Ovary (tissue), 3 donors: Measurements from ENCODE around the gene CYFIP1.

Source experiments
- CTCF ChIP-seq, 3 donors: fragments of 450-650 bp in 2 of 3; fragments of 200-600 bp in 1 of 3; IDR thresholded peaks; one replicate each; pipeline versions ENCODE4 v1.5.1 to v1.8.0; 2016 to 2022; ENCODE audit warnings: antibody characterized with exemption in 3 of 3, mild to moderate bottlenecking in 1 of 3
- EP300 ChIP-seq: sonication (generic); formaldehyde crosslinking; IDR thresholded peaks from one replicate; pipeline ENCODE4 v1.6.1; 2017; ENCODE audit warnings: antibody characterized with exemption
- POLR2A ChIP-seq: fragments of 450-650 bp; IDR thresholded peaks from one replicate; pipeline ENCODE4 v1.6.1; 2017; ENCODE audit warnings: antibody characterized with exemption, mild to moderate bottlenecking, moderate library complexity
- donor health status: DM: no; HTN: no; CAD: no.

- TF ChIP-seq POLR2A: no peak
- no peak for TF ChIP-seq CTCF (IDR thresholded peaks at IDR 0.05)
- TF ChIP-seq EP300: no peak
Measured at GRCh38 chr15:22956257-22956977, 23.8 kb downstream of the CYFIP1 start.
